ENCODE results near the gene CSGALNACT2. TPM values are rescaled to one million over a fixed set of nuclear protein-coding genes. Genes with fewer than 3 reads are reported as not detected.
"Not testable (repeated sequence)": the region's sequence is repeated elsewhere in the genome, so short reads cannot be mapped to it uniquely, and the experiment has no call there.

The CSGALNACT2 gene
- total RNA-seq, 1 donor from 2014 or later, result 14.8 TPM

GRCh38 chr10:43216931-43217562 lies 78.8 kb downstream of the CSGALNACT2 start:
- no peaks in the 10 kb centered on the region for H3K36me3 Mint-ChIP-seq
- no peaks in the 10 kb centered on the region for H3K4me1 Mint-ChIP-seq
- no peak for TF ChIP-seq CTCF (IDR thresholded peaks at IDR 0.05; ENCODE audit: unreplicated experiment)
- no peak overlapping the region for H3K27ac Mint-ChIP-seq
- H3K27me3 Mint-ChIP-seq (ENCODE audit: low read depth), result peaks cover 35% of the 10 kb centered on the region
- H3K9me3 Mint-ChIP-seq, result no peaks in the 10 kb centered on the region
- no peak for DNase-seq (ENCODE audit: low spot score in 2 of 2, unreplicated experiment in 2 of 2)
- no peak overlapping the region for H3K4me3 Mint-ChIP-seq

- Mint-ChIP-seq H3K27me3 (ENCODE audit: low read depth) (peaks cover 42% of the 10 kb centered on the region), H3K9me3 (no peaks in the 10 kb centered on the region), H3K4me3 (no peak overlapping the region), H3K27ac (no peak overlapping the region), H3K36me3 (no peaks in the 10 kb centered on the region), H3K4me1 (no peaks in the 10 kb centered on the region)
- TF ChIP-seq CTCF (IDR thresholded peaks at IDR 0.05; ENCODE audit: unreplicated experiment), result no peak
- no peak for DNase-seq (ENCODE audit: low spot score in 2 of 2, unreplicated experiment in 2 of 2)
Measured at GRCh38 chr10:43217563-43218205, 79.4 kb downstream of the CSGALNACT2 start.

GRCh38 chr10:43218206-43218950 lies 80.1 kb downstream of the CSGALNACT2 start:
- H3K4me1 Mint-ChIP-seq, result no peaks in the 10 kb centered on the region
- H3K36me3 Mint-ChIP-seq, result no peaks in the 10 kb centered on the region
- peaks cover 44% of the 10 kb centered on the region for H3K27me3 Mint-ChIP-seq (ENCODE audit: low read depth)
- DNase-seq (ENCODE audit: low spot score in 2 of 2, unreplicated experiment in 2 of 2), result no peak
- TF ChIP-seq CTCF (IDR thresholded peaks at IDR 0.05; ENCODE audit: unreplicated experiment), result no peak
- no peak overlapping the region for H3K27ac Mint-ChIP-seq
- no peak overlapping the region for H3K4me3 Mint-ChIP-seq
- no peaks in the 10 kb centered on the region for H3K9me3 Mint-ChIP-seq

- H3K9me3 Mint-ChIP-seq, result no peaks in the 10 kb centered on the region
- no peak for DNase-seq (ENCODE audit: low spot score in 2 of 2, unreplicated experiment in 2 of 2)
- no peak overlapping the region for H3K27ac Mint-ChIP-seq
- peaks cover 43% of the 10 kb centered on the region for H3K27me3 Mint-ChIP-seq (ENCODE audit: low read depth)
- no peak for TF ChIP-seq CTCF (IDR thresholded peaks at IDR 0.05; ENCODE audit: unreplicated experiment)
- no peaks in the 10 kb centered on the region for H3K4me1 Mint-ChIP-seq
- no peak overlapping the region for H3K4me3 Mint-ChIP-seq
- no peaks in the 10 kb centered on the region for H3K36me3 Mint-ChIP-seq
Measured at GRCh38 chr10:43218951-43219837, 80.9 kb downstream of the CSGALNACT2 start.

- TF ChIP-seq CTCF (IDR thresholded peaks at IDR 0.05; ENCODE audit: unreplicated experiment), result no peak
- no peaks in the 10 kb centered on the region for H3K36me3 Mint-ChIP-seq
- H3K4me1 Mint-ChIP-seq, result no peaks in the 10 kb centered on the region
- peaks cover 45% of the 10 kb centered on the region for H3K27me3 Mint-ChIP-seq (ENCODE audit: low read depth)
- no peak for DNase-seq (ENCODE audit: low spot score in 2 of 2, unreplicated experiment in 2 of 2)
- H3K9me3 Mint-ChIP-seq, result no peaks in the 10 kb centered on the region
- no peak overlapping the region for H3K27ac Mint-ChIP-seq
- H3K4me3 Mint-ChIP-seq, result no peak overlapping the region
Measured at GRCh38 chr10:43219848-43220247, 81.6 kb downstream of the CSGALNACT2 start.

GRCh38 chr10:43220251-43220650 lies 82.0 kb downstream of the CSGALNACT2 start:
- H3K9me3 Mint-ChIP-seq; H3K27ac Mint-ChIP-seq; H3K4me3 Mint-ChIP-seq; H3K4me1 Mint-ChIP-seq; H3K36me3 Mint-ChIP-seq; DNase-seq (ENCODE audit: low spot score in 2 of 2, unreplicated experiment in 2 of 2): not testable (repeated sequence)
- peaks cover 49% of the 10 kb centered on the region for H3K27me3 Mint-ChIP-seq (ENCODE audit: low read depth)
